HT-29 (cell line): ENCODE measurements around the gene ASTN2. TPM values are rescaled to one million over a fixed set of nuclear protein-coding genes. Genes with fewer than 3 reads are reported as not detected.

Source experiments
- DNase-seq: peaks from one replicate; pipeline ENCODE4 v3.0.0-alpha.2; 2015; ENCODE audit warnings: low spot score
- total RNA-seq: library from RNA; depleted of rRNA; stranded (reverse); fragments of >200 nt; shearing (Covaris generic); gene quantifications from 2 replicates; pipeline ENCODE4 v1.2.3, GENCODE V29; 2014

The ASTN2 gene
- total RNA-seq, 1 experiment from 2014 or later = 4.0 TPM

DNA sequence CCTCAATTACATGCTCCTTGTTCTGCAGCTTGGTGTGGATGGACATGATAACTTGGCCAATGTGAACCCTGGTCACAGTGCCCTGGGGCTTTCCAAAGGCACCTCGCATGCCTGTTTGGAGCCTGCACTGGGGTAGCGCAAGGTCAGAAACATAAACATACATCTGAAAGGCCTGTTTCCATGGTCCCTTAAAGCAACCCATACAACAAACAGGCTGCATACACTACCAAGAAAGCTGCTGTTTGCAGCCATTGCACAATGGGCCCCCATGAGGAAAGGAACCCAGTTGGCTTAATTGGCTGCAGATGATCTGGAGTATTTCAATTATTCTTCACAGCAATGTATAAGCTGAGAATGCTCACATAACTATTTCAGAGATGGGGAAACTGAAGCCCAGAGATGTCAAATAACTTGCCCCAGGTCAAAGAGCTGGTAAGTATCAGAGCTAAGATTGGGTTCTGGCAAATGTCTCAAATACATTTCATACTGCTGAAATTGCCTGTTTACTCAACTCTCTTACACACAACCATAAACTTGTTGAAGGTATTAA, 233.9 kb downstream of the ASTN2 start:
- no peak for DNase-seq

DNA sequence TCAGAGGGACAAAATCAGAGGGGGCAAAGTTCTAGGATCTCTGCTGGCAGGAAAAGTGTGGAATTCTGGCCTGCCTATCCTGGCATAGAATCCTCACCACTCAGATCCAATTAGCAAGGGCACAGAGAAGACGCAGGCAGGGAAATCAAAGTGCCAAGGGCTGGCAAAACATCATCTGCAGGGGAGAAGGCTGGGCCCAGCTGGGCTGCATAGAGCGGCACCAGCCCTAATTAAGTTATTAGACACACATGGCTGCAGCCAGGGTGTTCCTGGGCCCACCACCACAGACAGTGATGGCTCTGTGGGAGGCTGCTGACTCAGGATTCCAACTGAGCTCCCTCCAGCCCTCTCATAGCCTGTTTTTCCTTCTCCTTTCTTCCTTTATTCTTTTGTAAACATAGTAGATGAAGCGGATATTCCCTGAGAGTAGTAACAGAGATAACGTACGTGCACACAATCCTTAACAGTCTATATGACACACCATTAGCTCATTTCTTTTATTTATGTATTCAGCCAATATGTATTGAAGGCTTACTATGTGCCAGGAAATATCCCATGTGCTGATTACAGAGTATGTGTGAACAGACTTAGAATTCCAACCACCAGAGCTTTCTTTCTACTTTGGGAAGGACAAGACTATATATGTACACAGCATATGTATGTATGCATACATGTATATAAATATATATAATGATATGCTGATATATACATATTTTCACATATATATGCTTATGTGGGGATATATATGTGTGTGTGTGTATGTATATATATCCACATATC, 236.1 kb downstream of the ASTN2 start:
- no peak for DNase-seq

DNA sequence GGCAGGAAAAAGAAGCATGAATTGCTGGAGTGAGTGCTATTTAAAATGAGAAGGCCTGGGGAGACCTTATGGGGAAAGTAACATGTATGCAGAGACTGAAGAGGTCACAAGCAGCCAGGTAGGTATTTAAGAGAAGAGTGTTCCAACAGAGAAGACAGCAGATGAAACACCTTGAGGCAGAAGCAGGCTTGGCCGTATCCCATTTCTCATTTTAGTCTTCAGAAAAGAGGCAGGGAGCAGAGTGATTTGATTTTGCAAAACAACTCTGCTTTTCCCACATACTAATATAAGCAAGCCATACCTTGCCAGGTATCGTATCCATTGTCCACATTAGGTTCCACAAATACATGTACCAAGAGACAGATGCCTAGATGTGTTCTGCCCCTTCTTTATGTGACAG, 244.3 kb downstream of the ASTN2 start:
- DNase-seq = no peak

DNA sequence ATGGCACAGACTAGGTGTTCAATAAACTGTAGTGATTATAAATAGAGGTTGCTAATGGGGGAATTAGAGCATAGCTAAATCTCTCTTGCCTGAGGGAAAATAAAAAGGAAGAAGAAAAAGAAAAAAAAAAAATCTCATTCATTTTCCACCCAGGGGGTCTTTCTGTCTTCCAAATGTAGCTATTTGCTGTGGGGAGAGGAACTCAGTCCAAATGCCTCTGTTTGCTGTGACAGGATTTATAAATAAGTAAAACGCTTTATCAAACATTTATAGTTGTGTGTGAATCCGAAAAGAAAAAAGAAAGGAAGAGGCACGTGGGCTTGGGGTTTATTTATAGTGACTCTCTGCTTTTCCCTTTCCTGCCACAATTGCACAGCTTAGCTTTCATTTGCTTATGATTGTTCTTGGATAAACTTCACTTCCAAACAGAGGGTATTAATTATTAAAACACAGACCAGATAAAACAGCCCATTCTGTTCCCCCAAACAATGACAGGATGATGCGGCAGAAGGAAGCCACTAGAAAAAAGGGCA, 245.7 kb downstream of the ASTN2 start:
- DNase-seq = no peak

DNA sequence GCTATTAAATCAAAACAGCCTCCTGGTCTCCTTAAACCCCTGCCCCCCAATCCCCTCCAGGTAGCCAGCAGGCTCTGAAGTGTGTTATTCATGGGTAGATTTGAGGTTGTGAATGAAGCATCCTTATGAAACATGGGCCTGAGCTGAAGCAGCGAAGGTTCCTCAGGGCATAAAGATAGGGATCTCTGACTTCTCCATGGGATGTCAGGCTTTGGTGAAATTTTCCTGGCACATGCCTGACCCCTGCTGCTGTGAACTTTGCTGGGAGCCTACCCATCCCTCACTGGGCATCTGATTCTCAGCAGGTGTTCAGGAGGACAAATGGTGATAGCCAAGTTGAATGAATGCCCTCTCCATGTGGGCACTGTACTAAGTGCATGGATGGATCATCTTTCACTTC, 250.3 kb downstream of the ASTN2 start:
- DNase-seq = no peak

DNA sequence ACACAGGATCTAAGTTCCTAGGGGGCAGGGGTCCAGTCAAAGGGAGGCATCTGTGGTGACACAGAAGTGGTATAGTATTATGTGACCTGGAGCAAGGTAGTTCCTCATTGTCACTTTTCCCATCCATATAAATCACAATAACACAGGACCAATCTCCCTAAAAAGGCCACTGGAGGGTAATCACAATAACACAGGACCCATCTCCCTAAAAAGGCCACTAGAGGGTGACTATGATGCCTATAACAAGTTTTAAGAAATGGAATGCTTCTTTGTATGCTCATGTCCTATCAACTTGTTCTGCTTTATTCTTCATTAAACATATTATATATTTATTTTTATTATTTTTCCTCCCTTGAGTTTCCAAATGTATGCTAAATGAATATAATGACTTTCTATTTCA, 254.6 kb downstream of the ASTN2 start:
- peak; percentile 12 for DNase-seq

DNA sequence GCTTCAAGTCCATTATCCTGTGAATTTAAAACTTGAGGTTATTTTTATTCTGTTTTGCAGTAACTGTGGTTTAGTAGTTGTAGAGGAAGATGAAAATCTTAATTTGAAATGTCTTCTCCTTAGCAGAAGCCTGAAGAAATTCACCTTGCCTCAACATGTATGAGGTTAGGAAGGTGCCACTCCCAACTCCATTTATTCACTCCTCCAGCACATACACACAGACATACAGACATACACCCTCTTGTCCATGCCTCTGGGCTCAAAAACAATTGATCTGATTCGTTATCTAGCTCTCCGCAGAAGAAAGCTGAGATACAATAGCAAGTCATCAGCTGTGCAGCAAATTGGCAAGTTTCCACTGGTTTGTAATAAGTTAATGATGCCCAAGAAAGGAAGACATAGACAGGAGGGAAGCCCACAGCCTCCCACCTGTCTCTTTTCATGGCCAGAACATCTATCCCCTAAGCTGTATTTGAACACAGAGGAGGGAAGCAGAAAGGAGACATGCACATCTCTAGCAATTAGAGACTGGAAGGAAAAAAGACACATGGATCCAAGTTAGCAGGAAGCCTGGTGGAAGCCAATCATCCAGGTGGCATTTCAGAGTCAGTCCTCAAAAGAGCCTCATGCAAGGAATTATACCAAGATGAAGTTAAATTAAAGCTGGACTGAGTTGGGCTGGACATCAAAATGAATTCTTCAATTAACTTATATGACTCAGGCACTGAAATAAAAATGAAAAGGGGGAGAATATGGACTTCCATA, 257.9 kb downstream of the ASTN2 start:
- no peak for DNase-seq

DNA sequence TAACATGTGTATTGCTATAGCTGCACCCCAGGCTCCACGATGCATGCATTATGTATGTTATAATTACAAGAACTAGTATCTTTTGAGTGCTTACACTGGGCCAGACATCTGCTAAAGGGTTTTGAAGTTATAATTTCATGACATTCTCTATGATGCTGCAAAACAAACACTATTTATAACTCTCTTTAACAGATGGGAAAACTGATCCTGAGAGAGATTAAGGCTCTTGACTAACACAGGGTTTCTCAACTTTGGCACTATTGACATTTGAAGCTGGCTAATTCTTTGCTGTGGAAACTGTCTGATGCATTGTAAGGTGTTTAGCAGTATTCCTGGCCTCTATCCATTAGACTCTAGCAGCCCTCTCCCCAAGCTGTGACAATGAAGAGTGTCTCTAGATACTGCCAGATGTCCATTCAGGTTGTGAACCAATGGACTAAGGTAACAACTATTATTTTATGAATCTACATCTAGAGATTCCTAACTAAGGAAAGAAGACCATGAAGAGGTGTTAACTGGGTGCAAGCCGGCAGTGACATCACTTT, 258.6 kb downstream of the ASTN2 start:
- DNase-seq = no peak

DNA sequence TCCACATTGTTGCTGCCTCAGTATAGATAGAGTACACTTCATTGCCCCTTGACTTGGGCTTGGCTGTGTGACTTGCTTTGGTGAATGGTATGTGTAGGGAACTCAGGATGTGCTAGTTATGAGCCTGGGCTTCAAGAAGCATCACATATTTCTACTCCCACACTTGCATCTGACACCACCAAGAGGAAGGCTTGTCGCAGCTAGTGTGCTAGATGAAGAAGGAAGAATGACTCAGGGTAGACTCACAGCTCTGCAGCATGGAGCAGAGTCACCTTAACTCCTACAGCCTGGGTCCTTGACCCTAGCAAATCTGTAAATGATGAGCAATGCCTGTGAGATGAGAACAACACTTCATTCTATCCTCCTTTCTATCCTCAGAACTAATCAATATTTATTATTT, 261.8 kb downstream of the ASTN2 start:
- DNase-seq = no peak

DNA sequence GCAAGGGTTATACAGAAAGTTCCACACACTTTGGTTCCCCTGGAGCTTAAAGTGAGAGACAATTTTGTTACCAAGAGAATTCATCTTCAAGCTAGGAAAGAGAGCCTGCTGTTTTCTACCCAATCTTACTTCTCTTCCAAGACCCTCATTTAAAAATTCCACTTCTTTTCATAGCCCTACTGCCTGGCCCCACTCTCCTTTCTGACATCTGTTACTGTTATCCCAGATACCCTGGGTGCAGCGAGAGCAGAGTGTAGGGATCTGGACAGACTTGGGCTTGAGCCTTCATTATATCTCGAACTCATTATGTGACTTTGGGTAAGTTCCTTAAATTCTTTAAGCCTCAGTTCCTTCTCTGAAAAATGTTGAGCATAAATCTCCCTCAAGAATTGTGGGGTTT, 263.1 kb downstream of the ASTN2 start:
- DNase-seq = no peak

DNA sequence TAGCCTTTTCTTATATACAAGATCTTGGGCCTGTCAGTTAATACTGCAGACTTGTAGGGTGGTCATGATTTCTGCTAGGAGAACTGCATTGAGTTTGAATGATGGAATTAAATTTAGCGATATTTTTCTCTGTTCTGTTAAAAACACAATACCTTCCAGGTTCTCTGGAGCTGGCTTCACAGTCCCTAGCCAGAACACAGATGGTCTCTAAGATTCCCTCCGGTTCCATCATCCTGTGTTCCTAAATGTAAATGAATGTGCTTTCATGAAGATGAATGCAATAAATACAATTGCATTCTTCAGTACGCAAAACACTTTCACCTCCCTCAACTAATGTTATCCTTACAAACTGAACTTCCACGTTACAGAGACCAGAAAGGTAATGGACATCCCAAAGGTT, 264.9 kb downstream of the ASTN2 start:
- DNase-seq = no peak

DNA sequence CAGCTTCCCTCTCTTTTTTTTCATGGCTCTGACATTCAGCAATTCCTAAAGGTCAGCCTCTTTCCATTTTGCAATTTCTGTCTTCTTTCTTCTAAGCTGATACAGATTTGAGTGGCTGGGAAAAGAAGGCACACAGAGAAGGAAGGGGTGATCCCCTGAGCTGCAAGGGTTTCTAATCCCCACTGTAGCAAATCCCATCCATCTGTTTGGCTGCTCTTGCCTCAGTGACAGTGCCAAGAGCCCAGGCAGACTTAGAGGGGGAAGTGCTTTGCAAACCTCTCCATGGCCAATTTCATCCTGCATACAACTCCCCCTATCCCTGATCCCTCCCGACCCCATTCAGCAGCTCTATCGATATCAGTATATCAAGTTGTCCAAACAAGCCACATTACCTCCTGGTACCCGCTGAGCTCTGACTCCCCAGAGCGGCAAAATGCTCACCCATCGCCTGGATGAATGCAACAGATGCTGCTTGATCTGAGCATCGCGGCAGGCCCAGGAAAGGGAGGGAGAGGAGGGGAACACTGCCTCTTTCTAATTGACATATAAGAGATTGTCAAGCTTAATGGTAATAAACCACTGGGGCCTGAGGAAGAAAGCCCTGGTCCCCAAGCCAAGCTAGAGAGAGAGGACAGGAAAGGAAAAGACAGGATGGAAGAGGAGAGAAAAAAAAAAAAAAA, 268.9 kb downstream of the ASTN2 start:
- no peak for DNase-seq

DNA sequence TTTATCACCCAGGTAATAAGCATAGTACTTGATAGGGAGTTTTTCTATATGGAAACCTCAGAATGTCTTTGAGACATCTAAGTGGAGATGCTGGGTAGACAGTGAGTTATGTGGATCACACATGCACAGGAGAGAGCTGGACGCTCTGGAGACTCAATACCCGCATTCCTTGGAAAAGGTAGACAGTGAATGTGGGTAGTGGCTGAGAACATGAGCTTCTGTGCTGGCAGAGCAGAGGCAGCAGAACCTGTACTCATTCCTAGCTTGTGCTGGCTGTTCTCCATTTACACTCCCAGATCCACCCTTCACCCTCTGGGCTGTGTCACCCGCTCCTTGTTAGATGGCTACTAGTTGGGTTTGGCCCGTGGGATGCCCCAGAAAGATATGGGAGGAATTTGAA, 269.8 kb downstream of the ASTN2 start:
- DNase-seq = no peak

DNA sequence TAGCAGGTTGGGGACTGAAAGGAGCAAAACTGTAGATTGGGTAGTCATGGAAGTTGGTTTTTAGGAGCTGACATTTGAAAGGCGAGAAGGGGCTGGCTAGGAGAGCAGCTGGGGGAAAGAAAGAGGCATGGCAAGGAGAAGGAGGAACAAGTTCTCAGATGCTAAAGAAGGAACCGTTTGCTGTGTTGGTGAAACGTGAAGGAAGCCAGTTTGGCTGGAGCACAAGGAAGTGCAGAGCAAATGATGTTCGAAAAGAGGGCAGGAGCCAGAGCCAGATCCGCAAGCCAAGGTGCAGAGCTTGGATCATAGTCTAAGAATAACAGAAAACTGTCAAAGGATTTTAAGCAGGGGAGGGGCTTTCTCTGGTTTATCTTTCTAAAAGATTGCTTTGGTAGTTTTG, 276.6 kb downstream of the ASTN2 start:
- DNase-seq = no peak

DNA sequence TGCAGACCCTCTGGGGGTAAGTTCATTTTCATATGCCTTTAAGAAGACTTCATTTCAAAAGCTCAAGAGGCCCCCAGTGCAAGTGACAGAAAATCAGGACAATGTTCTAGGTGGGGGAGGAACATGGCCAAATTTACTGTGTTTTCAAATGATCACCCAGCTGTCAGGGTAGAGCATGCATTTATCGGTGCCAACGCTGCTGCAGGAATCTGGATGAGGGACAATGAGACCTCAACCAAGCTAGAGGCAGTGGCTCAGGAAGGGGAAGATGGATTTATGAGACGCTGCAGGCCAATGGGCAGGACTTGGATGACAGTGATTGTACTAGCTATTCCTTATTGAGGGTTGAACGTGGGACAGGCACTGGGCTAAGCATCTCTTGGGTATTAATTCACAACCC, 278.4 kb downstream of the ASTN2 start:
- no peak for DNase-seq

DNA sequence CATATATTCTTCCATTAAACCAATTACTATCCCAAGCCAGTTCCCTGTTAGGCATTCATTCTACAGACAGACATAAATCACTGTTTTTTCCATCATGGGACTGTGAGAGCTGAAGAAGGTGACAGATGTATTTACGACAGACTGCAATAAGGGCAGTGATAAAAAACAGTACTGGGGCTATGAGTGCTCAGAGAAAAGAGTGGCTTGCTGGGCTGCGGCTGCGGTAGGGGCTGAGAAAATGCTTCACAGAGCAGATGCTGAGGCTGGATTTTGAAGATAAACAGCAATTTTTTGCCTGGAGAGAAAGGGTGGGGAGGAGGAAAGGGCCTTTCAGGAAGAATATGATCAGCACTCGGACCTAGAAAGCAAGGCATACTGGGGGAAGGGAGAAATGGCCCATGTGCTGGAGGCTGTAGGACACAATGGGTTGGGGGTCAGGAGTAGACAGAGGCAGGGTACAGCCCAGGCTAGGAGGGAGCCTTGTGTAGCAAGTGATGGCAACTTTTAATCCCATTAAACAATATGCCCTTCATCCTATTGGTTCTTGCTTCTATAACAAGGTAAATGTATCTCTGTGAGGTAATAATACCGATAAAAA, 279.3 kb downstream of the ASTN2 start:
- DNase-seq = no peak

DNA sequence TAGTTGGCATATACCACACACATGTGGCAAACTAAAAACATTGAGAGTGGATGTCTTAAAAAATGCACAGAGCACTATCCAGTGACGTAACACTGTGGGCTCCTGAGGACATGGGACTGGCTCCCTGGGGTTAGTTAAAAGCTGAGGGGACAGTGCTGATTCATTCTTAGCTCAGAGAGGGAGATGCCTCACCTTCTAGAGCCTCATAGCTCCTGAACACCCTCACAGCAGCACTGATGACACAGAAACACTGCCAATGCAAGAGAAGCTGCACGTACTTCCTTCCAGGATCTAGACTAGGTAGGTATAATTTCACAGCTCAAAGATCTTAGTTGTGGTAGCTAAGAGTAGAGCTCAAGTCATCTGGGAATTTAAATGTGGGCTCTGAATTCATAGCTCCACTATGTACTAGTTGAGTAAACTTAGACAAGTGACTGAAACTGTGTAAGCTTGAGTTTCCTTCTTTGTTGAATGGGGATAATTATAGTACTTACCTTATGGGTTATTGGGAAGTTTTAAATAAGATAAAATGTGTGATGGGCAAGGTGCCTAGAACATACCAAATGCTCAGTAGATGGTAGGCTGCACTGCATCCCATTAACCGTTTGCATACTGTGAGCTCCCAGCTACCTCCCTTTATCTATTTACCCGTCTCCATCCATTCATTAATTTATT, 279.9 kb downstream of the ASTN2 start:
- DNase-seq = no peak

DNA sequence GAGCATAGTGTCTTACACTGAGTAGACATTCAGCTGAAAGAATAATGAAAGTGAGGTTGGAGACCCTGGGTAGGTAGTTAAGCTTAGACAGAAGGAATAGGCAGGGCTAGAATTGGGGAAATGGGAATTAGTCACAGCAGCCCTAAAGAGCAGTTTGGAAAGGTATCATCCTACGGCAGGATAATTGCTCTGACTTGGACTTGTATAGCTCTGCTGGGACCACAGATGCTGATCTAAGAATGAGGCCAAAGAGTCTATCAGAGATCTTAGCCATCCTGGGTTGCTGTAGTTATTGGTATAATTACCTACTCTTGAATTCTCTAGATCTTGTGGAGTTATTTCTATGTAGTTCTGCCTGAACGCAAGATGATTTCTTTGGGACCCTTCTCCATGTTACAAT, 288.0 kb downstream of the ASTN2 start:
- DNase-seq = no peak

DNA sequence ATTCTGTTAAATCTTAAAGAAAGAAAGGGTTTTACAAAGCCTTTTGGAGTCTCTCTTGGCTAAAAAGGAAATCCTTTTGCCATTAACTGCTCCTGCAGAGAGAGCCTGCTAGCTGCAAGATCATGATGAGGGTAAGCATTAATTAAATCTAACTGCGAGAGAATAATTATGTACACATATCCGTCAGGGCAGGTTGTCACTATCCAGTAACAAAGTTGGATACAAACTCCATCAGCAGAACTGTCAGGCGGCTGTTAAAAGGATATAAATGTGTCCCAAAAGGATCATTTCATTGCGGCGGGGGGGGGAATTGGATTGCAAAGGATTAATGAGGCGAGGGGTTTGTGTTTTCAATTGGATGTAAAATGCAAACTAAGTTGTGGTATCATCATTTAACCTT, 289.3 kb downstream of the ASTN2 start:
- DNase-seq = no peak

DNA sequence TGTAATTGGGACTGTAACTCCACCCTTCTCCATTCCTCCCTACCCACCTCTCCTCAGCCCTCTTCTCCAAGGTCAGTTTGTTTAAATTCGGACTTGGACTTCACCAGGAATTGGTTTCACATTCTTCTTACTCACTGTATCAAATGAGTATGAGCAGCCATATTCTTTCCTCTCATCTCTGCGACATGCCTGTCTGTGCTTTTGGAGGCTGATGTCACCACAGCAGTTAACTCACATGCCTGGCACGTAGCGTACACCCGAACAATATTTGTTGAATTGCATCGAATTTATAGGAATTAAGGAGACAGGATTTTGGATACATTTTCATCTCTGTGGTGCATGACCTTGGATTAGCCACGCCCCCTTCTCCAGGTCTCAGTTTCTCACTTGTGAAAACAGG, 291.1 kb downstream of the ASTN2 start:
- DNase-seq = no peak

DNA sequence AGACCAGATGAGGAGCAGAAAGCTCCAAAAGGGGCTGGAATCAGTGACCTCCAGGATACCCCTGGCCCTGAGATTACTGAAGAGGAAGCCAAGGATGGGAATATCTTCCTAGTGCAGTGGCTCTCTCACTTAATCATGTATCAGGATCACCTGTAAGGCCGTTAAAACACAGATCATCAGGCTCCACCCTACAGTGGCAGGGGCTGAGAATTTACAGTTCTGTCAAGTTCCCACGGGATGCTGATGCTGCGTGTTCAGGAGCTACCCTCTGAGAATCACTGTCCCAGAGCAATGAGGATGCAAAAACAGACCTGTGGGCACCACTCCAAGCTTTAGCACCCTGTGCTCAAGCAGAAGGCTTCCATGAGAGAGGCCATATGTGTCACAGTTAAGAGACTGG, 291.9 kb downstream of the ASTN2 start:
- no peak for DNase-seq
